MCF 10A (cell line): Measurements from ENCODE around the gene ACTA1. TPM values are rescaled to one million over a fixed set of nuclear protein-coding genes. Genes with fewer than 3 reads are reported as not detected.

Source experiments
- BruUV-seq: library from RNA; stranded (reverse); fragments of 400-500 nt; replicated peaks from 2 replicates; lab custom pipeline; 2021; lab: Mats Ljungman, UMichigan
- CTCF ChIA-PET: fragments of 300-600 bp; sonication (Branson Sonifier 250); formaldehyde crosslinking; extraction: SDS; loops from one replicate; lab custom pipeline; 2021; ENCODE audit warnings: antibody characterized with exemption, inconsistent platforms; lab: Yijun Ruan, JAX
- POLR2A ChIA-PET: fragments of 300-600, 350-650 bp; sonication (Branson Sonifier 250); formaldehyde crosslinking; extraction: SDS; loops from one replicate; lab custom pipeline; 2020; ENCODE audit warnings: antibody characterized with exemption, inconsistent platforms; lab: Yijun Ruan, JAX
- DNase-seq: peaks from one replicate; pipeline ENCODE4 v3.0.0-alpha.2; 2018; ENCODE audit not compliant: unreplicated experiment
- H3K27ac Mint-ChIP-seq: one replicate; pipeline ENCODE4 v1.8.0; 2022; ENCODE audit warnings: mild to moderate bottlenecking, low read depth, mixed read lengths; ENCODE audit not compliant: unreplicated experiment
- H3K27me3 Mint-ChIP-seq: one replicate; pipeline ENCODE4 v1.8.0; 2022; ENCODE audit warnings: mixed read lengths; ENCODE audit not compliant: insufficient read depth, unreplicated experiment
- H3K36me3 Mint-ChIP-seq: one replicate; pipeline ENCODE4 v1.8.0; 2022; ENCODE audit warnings: mild to moderate bottlenecking, moderate library complexity, mixed read lengths; ENCODE audit not compliant: insufficient read depth, unreplicated experiment
- H3K4me1 Mint-ChIP-seq: one replicate; pipeline ENCODE4 v1.8.0; 2022; ENCODE audit warnings: mixed read lengths; ENCODE audit not compliant: insufficient read depth, unreplicated experiment
- H3K4me3 Mint-ChIP-seq: one replicate; pipeline ENCODE4 v1.8.0; 2022; ENCODE audit warnings: mild to moderate bottlenecking, moderate library complexity, mixed read lengths; ENCODE audit not compliant: unreplicated experiment
- H3K9me3 Mint-ChIP-seq: one replicate; pipeline ENCODE4 v1.8.0; 2022; ENCODE audit warnings: mixed read lengths; ENCODE audit not compliant: unreplicated experiment
- CTCF ChIP-seq: fragments of 200-600 bp; IDR thresholded peaks from one replicate; pipeline ENCODE4 v1.8.0; 2022; ENCODE audit warnings: antibody characterized with exemption, mild to moderate bottlenecking; ENCODE audit not compliant: unreplicated experiment
- intact Hi-C: fragments of 100-400 bp; cut with micrococcal nuclease; formaldehyde crosslinking; loops from 2 replicates; pipeline ENCODE4 v1.14.1; 2022
- total RNA-seq: library from RNA; stranded (reverse); gene quantifications from 2 replicates; pipeline ENCODE4 v1.2.3, GENCODE V29; 2022

Gene ACTA1
- total RNA-seq, 1 experiment from 2014 or later = not detected

- ChIA-PET POLR2A (interaction anchor here (0.6 kb wide), 1 partner anchor 159 kb away, joined by 3 read pairs; no protein-coding TSS in a partner anchor), CTCF (interaction anchor here (0.9 kb wide), 1 partner anchor 13 kb away, joined by 3 read pairs; no protein-coding TSS in a partner anchor)
- no peaks in the 10 kb centered on the region for H3K9me3 Mint-ChIP-seq
- BruUV-seq = no TSS peak
- no peak for TF ChIP-seq CTCF
- peaks cover 5% of the 10 kb centered on the region for H3K4me1 Mint-ChIP-seq
- H3K27ac Mint-ChIP-seq = no peak overlapping the region
- no peaks in the 10 kb centered on the region for H3K36me3 Mint-ChIP-seq
- DNase-seq = no peak
- intact Hi-C loops = no loop called here
- no peak overlapping the region for H3K4me3 Mint-ChIP-seq
- H3K27me3 Mint-ChIP-seq = peaks cover 46% of the 10 kb centered on the region
Measured at GRCh38 chr1:229428256-229428655, 5.6 kb downstream of the ACTA1 start.

GRCh38 chr1:229427572-229427971 lies 6.3 kb downstream of the ACTA1 start:
- Mint-ChIP-seq H3K27me3 (peaks cover 46% of the 10 kb centered on the region), H3K4me3 (no peak overlapping the region), H3K36me3 (no peaks in the 10 kb centered on the region), H3K9me3 (no peaks in the 10 kb centered on the region), H3K4me1 (peaks cover 5% of the 10 kb centered on the region), H3K27ac (no peak overlapping the region)
- ChIA-PET POLR2A (interaction anchor here (0.6 kb wide), 1 partner anchor 740 kb away, joined by 3 read pairs; no protein-coding TSS in a partner anchor), CTCF (interaction anchor here (0.8 to 1.1 kb wide), 4 partner anchors 14 to 171 kb away, joined by 3 to 5 read pairs (median 3); no protein-coding TSS in a partner anchor)
- DNase-seq = no peak
- no peak for TF ChIP-seq CTCF
- intact Hi-C loops = no loop called here
- no TSS peak for BruUV-seq

GRCh38 chr1:229425564-229426159 lies 8.2 kb downstream of the ACTA1 start:
- Mint-ChIP-seq H3K27me3 (peaks cover 35% of the 10 kb centered on the region), H3K36me3 (no peaks in the 10 kb centered on the region), H3K4me1 (peaks cover 5% of the 10 kb centered on the region), H3K9me3 (no peaks in the 10 kb centered on the region), H3K4me3 (no peak overlapping the region), H3K27ac (no peak overlapping the region)
- TF ChIP-seq CTCF = no peak
- CTCF ChIA-PET = interaction anchor here (0.6 to 0.7 kb wide), 2 partner anchors 17 to 25 kb away, joined by 3 to 4 read pairs; no protein-coding TSS in a partner anchor
- intact Hi-C loops = no loop called here
- no TSS peak for BruUV-seq
- POLR2A ChIA-PET = interaction anchor here (0.6 kb wide), 1 partner anchor 21 kb away, joined by 3 read pairs; no protein-coding TSS in a partner anchor
- no peak for DNase-seq

- peak; percentile 16 for TF ChIP-seq CTCF
- no peaks in the 10 kb centered on the region for H3K36me3 Mint-ChIP-seq
- no peak overlapping the region for H3K4me3 Mint-ChIP-seq
- POLR2A ChIA-PET = interaction anchor here (0.5 to 1.5 kb wide), 4 partner anchors 10 to 131 kb away, joined by 3 to 5 read pairs (median 3); partner anchors contain the start of gene CCSAP
- no TSS peak for BruUV-seq
- no peak overlapping the region for H3K27ac Mint-ChIP-seq
- intact Hi-C loops = no loop called here
- peak; percentile 64 for DNase-seq
- CTCF ChIA-PET = interaction anchor here (0.6 to 2.3 kb wide), 15 partner anchors 9 to 380 kb away, joined by 3 to 9 read pairs (median 4); no protein-coding TSS in a partner anchor
- H3K4me1 Mint-ChIP-seq = peaks cover 5% of the 10 kb centered on the region
- H3K27me3 Mint-ChIP-seq = peaks cover 18% of the 10 kb centered on the region
- H3K9me3 Mint-ChIP-seq = no peaks in the 10 kb centered on the region
Measured at GRCh38 chr1:229420765-229421164, 13.1 kb downstream of the ACTA1 start.
